GM23338 (cell line): ENCODE results near the gene HELZ. TPM values are rescaled to one million over a fixed set of nuclear protein-coding genes. Genes with fewer than 3 reads are reported as not detected.

ENCODE experiments used
- ATAC-seq: fragments of 200-7000 bp; cut with Tn5 transposase; 3 replicates; pipeline ENCODE4 v1.9.1; 2020
- DNase-seq: peaks from one replicate; pipeline ENCODE4 v3.0.0-alpha.2; 2015; ENCODE audit warnings: low spot score
- H2AFZ ChIP-seq: fragments of 200-600 bp; sonication (generic); 2 replicates; pipeline ENCODE4 v1.8.0; 2016; ENCODE audit warnings: antibody characterized with exemption, mild to moderate bottlenecking, moderate library complexity
- H3F3A ChIP-seq: fragments of 200-600 bp; sonication (generic); replicated peaks from 2 replicates; pipeline ENCODE4 v1.8.0; 2017; ENCODE audit warnings: antibody characterized with exemption, mixed run types, low read depth
- H3K27ac ChIP-seq: fragments of 200-600 bp; sonication (generic); 2 replicates; pipeline ENCODE4 v1.6.1; 2016; ENCODE audit warnings: low read depth
- H3K27me3 ChIP-seq: fragments of 200-600 bp; sonication (generic); 2 replicates; pipeline ENCODE4 v1.8.0; 2016; ENCODE audit warnings: mild to moderate bottlenecking, mixed run types, moderate library complexity; ENCODE audit not compliant: insufficient read depth
- H3K36me3 ChIP-seq: fragments of 200-600 bp; sonication (generic); 2 replicates; pipeline ENCODE4 v1.8.0; 2016; ENCODE audit warnings: mild to moderate bottlenecking; ENCODE audit not compliant: insufficient read depth
- H3K4me1 ChIP-seq: fragments of 200-600 bp; sonication (generic); 2 replicates; pipeline ENCODE4 v1.8.0; 2016; ENCODE audit warnings: mild to moderate bottlenecking, moderate library complexity; ENCODE audit not compliant: insufficient read depth
- H3K4me2 ChIP-seq: fragments of 200-600 bp; sonication (generic); 2 replicates; pipeline ENCODE4 v1.7.1; 2017; ENCODE audit warnings: mixed run types
- H3K4me3 ChIP-seq: fragments of 200-600 bp; sonication (generic); 2 replicates; pipeline ENCODE4 v1.6.1; 2016; ENCODE audit warnings: mixed run types
- H3K79me2 ChIP-seq: fragments of 200-600 bp; sonication (generic); replicated peaks from 2 replicates; pipeline ENCODE4 v1.8.0; 2017; ENCODE audit warnings: mild to moderate bottlenecking; ENCODE audit not compliant: insufficient read depth
- H3K9me2 ChIP-seq: fragments of 200-600 bp; sonication (generic); 2 replicates; pipeline ENCODE4 v1.8.0; 2017; ENCODE audit not compliant: insufficient read depth
- H4K20me1 ChIP-seq: fragments of 200-600 bp; sonication (generic); replicated peaks from 2 replicates; pipeline ENCODE4 v1.8.0; 2017; ENCODE audit warnings: mild to moderate bottlenecking; ENCODE audit not compliant: insufficient read depth
- H3K27ac Mint-ChIP-seq: 2 replicates; pipeline ENCODE4 v1.8.0; 2020; ENCODE audit warnings: inconsistent platforms, mild to moderate bottlenecking, moderate library complexity, mixed read lengths
- H3K27me3 Mint-ChIP-seq: 3 replicates; pipeline ENCODE4 v1.8.0; 2022; ENCODE audit warnings: low read depth, mild to moderate bottlenecking, moderate library complexity, mixed read lengths, inconsistent platforms; ENCODE audit not compliant: insufficient read depth, poor library complexity
- H3K36me3 Mint-ChIP-seq: 3 replicates; pipeline ENCODE4 v1.8.0; 2021; ENCODE audit warnings: low read depth, mild to moderate bottlenecking, inconsistent platforms, moderate library complexity, mixed read lengths
- H3K4me1 Mint-ChIP-seq: 3 replicates; pipeline ENCODE4 v1.8.0; 2020; ENCODE audit warnings: mild to moderate bottlenecking, inconsistent platforms, mixed read lengths
- H3K4me3 Mint-ChIP-seq: 3 replicates; pipeline ENCODE4 v1.8.0; 2021; ENCODE audit warnings: moderate library complexity, mild to moderate bottlenecking, inconsistent platforms, mixed read lengths
- H3K9me3 Mint-ChIP-seq: 3 replicates; pipeline ENCODE4 v1.8.0; 2020; ENCODE audit warnings: moderate library complexity, mild to moderate bottlenecking, inconsistent platforms, mixed read lengths
- CREB1 ChIP-seq: fragments of 250-450 bp; sonication (Bioruptor Pico); IDR thresholded peaks from 2 replicates; pipeline ENCODE4 v1.5.0; 2020; ENCODE audit warnings: low read depth, mild to moderate bottlenecking, moderate library complexity
- ETS1 ChIP-seq: IDR thresholded peaks from 2 replicates; pipeline ENCODE4 v1.6.1; 2016; ENCODE audit warnings: antibody characterized with exemption
- NANOG ChIP-seq: IDR thresholded peaks from 2 replicates; pipeline ENCODE4 v1.6.1; 2016; ENCODE audit warnings: antibody characterized with exemption, borderline replicate concordance
- POLR2AphosphoS5 ChIP-seq: IDR thresholded peaks from 2 replicates; pipeline ENCODE4 v1.6.1; 2016; ENCODE audit warnings: antibody characterized with exemption, low read depth
- STAT1 ChIP-seq: IDR thresholded peaks from one replicate; pipeline ENCODE4 v1.6.1; 2016; ENCODE audit warnings: antibody characterized with exemption; ENCODE audit not compliant: unreplicated experiment
- ZNF331 ChIP-seq: fragments of 250-450 bp; sonication (Bioruptor Pico); IDR thresholded peaks from 2 replicates; pipeline ENCODE4 v1.5.0; 2020; ENCODE audit warnings: low read depth, mild to moderate bottlenecking, moderate library complexity
- polyA plus RNA-seq: library from polyadenylated mRNA; unstranded; fragments of >200 nt; fragmentation: Nextera tagmentation; extraction: Ambion mirVana; gene quantifications from 2 replicates; pipeline ENCODE4 v1.2.1, GENCODE V29; 2016
- total RNA-seq: library from RNA; depleted of rRNA; stranded (reverse); fragments of >200 nt; shearing (Covaris generic); gene quantifications from 2 replicates; pipeline ENCODE4 v1.2.3, GENCODE V29; 2014
- TF ChIP-seq, protein P1 (sequence below): fragments of 250-450 bp; sonication (Bioruptor Pico); IDR thresholded peaks from 2 replicates; pipeline ENCODE4 v1.5.0; 2020; ENCODE audit warnings: mild to moderate bottlenecking, moderate library complexity

Gene HELZ
- total and polyA plus RNA-seq, 2 experiments from 2014 or later = 38.9 to 62.0 TPM

DNA sequence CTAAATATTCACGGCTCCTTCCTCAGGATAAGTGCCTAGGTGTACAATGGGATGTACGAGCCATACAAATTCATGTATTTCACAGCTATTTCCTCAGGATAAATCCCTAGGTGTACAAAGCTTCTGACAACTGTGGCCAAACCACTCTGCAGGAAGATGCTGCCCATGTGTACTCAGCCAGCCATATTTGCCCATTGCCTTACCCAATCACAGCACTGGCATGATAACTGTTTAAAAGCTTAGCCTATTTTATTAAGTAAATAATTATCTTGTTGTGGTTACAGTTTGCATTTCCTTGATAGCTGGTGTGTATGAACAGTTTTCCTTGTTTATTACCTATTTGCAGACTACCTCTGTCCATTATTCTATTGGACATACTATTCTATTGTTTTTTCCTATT lies 165.5 kb downstream of the HELZ start:
- Mint-ChIP-seq H3K27ac (no peak overlapping the region), H3K36me3 (no peaks in the 10 kb centered on the region; the same call in 1 of the 3 replicates), H3K4me1 (no peaks in the 10 kb centered on the region), H3K9me3 (no peaks in the 10 kb centered on the region), H3K4me3 (no peak overlapping the region), H3K27me3 (no peaks in the 10 kb centered on the region)
- ATAC-seq = no peak
- H3K4me3 ChIP-seq = no peak overlapping the region
- no peaks in the 10 kb centered on the region for H4K20me1 ChIP-seq
- TF ChIP-seq POLR2AphosphoS5 (no peak), ETS1 (no peak), ZNF331 (no peak), NANOG (no peak), CREB1 (CRISPR knock-in tag) (no peak), STAT1 (no peak)
- TF ChIP-seq, protein P1, sequence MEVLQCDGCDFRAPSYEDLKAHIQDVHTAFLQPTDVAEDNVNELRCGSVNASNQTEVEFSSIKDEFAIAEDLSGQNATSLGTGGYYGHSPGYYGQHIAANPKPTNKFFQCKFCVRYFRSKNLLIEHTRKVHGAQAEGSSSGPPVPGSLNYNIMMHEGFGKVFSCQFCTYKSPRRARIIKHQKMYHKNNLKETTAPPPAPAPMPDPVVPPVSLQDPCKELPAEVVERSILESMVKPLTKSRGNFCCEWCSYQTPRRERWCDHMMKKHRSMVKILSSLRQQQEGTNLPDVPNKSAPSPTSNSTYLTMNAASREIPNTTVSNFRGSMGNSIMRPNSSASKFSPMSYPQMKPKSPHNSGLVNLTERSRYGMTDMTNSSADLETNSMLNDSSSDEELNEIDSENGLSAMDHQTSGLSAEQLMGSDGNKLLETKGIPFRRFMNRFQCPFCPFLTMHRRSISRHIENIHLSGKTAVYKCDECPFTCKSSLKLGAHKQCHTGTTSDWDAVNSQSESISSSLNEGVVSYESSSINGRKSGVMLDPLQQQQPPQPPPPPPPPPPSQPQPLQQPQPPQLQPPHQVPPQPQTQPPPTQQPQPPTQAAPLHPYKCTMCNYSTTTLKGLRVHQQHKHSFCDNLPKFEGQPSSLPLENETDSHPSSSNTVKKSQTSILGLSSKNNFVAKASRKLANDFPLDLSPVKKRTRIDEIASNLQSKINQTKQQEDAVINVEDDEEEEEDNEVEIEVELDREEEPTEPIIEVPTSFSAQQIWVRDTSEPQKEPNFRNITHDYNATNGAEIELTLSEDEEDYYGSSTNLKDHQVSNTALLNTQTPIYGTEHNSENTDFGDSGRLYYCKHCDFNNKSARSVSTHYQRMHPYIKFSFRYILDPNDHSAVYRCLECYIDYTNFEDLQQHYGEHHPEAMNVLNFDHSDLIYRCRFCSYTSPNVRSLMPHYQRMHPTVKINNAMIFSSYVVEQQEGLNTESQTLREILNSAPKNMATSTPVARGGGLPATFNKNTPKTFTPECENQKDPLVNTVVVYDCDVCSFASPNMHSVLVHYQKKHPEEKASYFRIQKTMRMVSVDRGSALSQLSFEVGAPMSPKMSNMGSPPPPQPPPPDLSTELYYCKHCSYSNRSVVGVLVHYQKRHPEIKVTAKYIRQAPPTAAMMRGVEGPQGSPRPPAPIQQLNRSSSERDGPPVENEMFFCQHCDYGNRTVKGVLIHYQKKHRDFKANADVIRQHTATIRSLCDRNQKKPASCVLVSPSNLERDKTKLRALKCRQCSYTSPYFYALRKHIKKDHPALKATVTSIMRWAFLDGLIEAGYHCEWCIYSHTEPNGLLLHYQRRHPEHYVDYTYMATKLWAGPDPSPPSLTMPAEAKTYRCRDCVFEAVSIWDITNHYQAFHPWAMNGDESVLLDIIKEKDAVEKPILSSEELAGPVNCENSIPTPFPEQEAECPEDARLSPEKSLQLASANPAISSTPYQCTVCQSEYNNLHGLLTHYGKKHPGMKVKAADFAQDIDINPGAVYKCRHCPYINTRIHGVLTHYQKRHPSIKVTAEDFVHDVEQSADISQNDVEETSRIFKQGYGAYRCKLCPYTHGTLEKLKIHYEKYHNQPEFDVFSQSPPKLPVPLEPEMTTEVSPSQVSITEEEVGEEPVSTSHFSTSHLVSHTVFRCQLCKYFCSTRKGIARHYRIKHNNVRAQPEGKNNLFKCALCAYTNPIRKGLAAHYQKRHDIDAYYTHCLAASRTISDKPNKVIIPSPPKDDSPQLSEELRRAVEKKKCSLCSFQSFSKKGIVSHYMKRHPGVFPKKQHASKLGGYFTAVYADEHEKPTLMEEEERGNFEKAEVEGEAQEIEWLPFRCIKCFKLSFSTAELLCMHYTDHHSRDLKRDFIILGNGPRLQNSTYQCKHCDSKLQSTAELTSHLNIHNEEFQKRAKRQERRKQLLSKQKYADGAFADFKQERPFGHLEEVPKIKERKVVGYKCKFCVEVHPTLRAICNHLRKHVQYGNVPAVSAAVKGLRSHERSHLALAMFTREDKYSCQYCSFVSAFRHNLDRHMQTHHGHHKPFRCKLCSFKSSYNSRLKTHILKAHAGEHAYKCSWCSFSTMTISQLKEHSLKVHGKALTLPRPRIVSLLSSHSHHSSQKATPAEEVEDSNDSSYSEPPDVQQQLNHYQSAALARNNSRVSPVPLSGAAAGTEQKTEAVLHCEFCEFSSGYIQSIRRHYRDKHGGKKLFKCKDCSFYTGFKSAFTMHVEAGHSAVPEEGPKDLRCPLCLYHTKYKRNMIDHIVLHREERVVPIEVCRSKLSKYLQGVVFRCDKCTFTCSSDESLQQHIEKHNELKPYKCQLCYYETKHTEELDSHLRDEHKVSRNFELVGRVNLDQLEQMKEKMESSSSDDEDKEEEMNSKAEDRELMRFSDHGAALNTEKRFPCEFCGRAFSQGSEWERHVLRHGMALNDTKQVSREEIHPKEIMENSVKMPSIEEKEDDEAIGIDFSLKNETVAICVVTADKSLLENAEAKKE = no peak
- DNase-seq = no peak
- no peak overlapping the region for H3K27ac ChIP-seq
- H3K27me3 ChIP-seq = no peaks in the 10 kb centered on the region
- no peak overlapping the region for H3K4me2 ChIP-seq
- no peaks in the 10 kb centered on the region for H3K9me2 ChIP-seq
- H2AFZ ChIP-seq = no peak overlapping the region
- H3F3A ChIP-seq = no peaks in the 10 kb centered on the region
- H3K36me3 ChIP-seq = no peaks in the 10 kb centered on the region
- H3K4me1 ChIP-seq = no peaks in the 10 kb centered on the region
- no peaks in the 10 kb centered on the region for H3K79me2 ChIP-seq
